Heart left ventricle (tissue), 13 donors: ENCODE measurements around the gene HPGD.

Experiments
- POLR2A ChIP-seq, 2 donors: fragments of 450-650 bp; IDR thresholded peaks; one replicate each; pipeline ENCODE4 v1.6.1; 2017; ENCODE audit warnings: antibody characterized with exemption in 2 of 2, mild to moderate bottlenecking in 2 of 2, moderate library complexity in 2 of 2
- TF ChIP-seq, protein P1 (sequence below), 12 donors: fragments of 200-600 bp; sonication (generic) in 4 of 12; IDR thresholded peaks; one replicate each; pipeline versions ENCODE4 v1.5.0 to v1.8.0; 2018 to 2022; ENCODE audit warnings: antibody characterized with exemption in 12 of 12, mild to moderate bottlenecking in 5 of 12
- donor health status: ischemic (EF 13 %, LVEDD 7.1; RV severe dilation, severe dysfunction).
- donor health status: DM: no; HTN: yes; CAD: no.
- donor health status: DM: no; HTN: no; CAD: no.
- donor health status: ischemic (EF 25% LVEDD 6.9; RV normal size, moderate dysfunction).
- donor health status: ischemic (EF 25% LVEDD 5.7; RV mildly dilated, moderate dysfunction).
- donor health status: ischemic (EF 35%, LVEDD 5.7; RV mildly dilated, moderate dysfunction).
- donor health status: nonischemic (EF 11% LVEDD 7.7; RV severe dilation, severe dysfunction).
- donor health status: DM: yes; HTN: yes; CAD: no.
- donor health status: PGD.
- donor health status: ischemic (EF 29% LVEDD 5.4; RV normal size, mild dysfunction).
- donor health status: nonischemic (EF 23%, LVEDD 6.1; RV moderate dilation, normal function).

DNA sequence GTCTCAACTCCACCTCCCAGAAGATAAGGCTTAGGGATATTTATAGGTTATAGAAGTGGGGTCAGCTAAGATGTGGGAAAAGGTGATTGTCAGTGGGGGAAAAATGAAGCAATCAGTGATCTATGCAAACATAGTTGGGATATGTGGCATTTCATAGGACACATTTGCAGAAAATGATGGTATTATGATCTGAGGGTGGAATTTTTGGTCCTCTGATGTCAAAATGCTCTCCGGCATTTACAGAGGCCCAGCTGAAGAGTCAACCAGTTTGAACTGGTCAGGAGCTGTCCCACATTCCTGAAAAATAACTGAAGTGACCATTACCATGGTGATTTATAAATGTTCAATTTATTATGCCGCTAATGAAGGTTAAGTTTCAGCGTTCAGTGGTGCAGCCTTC, 12.2 kb upstream of the HPGD start:
- TF ChIP-seq, protein P1, sequence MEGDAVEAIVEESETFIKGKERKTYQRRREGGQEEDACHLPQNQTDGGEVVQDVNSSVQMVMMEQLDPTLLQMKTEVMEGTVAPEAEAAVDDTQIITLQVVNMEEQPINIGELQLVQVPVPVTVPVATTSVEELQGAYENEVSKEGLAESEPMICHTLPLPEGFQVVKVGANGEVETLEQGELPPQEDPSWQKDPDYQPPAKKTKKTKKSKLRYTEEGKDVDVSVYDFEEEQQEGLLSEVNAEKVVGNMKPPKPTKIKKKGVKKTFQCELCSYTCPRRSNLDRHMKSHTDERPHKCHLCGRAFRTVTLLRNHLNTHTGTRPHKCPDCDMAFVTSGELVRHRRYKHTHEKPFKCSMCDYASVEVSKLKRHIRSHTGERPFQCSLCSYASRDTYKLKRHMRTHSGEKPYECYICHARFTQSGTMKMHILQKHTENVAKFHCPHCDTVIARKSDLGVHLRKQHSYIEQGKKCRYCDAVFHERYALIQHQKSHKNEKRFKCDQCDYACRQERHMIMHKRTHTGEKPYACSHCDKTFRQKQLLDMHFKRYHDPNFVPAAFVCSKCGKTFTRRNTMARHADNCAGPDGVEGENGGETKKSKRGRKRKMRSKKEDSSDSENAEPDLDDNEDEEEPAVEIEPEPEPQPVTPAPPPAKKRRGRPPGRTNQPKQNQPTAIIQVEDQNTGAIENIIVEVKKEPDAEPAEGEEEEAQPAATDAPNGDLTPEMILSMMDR (IDR thresholded peaks at IDR 0.05), result no peak
- no peak for TF ChIP-seq POLR2A (IDR thresholded peaks at IDR 0.05)
